GM19397 (cell line): ENCODE results near the gene MYOZ3.

Experiments used
- ATAC-seq: cut with Tn5 transposase; IDR thresholded peaks from one replicate; pipeline ENCODE4 v1.9.1; 2021; ENCODE audit warnings: mild to moderate bottlenecking, moderate library complexity; ENCODE audit not compliant: unreplicated experiment

The MYOZ3 gene

DNA sequence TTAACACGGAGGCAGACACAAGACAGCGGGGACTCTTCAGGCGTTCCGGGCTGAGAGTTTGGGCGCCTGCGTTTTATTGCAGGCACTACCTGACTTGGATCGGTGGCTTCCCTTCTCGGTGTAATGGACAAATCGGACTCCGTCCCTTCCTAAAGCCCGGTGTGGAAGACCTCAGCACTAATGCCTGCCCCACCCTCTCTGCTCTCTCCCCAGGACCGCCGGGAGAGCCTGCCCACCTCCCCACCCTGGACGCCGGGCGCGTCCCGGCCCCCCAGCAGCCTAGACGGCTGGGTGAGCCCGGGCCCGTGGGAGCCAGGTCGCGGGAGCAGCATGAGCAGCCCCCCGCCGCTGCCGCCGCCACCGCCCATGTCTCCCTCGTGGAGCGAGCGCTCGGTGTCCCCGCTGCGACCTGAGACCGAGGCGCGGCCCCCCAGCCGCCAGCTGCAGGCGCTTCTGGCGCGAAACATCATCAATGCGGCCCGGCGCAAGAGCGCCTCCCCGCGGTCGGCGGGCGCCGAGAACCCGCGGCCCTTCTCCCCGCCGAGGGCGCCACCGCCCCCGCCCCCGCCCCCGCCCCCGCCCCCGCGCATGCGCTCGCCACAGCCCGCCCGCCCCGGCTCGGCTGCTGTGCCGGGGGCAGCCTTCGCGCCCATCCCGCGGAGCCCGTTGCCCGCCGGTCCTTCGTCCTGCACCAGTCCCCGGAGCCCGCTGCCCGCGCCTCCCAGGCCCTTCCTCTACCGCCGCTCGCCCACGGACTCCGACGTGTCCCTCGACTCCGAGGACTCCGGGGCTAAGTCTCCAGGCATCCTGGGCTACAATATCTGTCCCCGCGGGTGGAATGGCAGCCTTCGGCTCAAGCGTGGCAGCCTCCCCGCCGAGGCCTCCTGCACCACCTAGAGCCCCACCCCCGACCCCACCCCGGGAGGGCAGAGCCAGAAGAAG lies 4.6 kb upstream of the MYOZ3 start:
- ATAC-seq: peak; percentile 80

DNA sequence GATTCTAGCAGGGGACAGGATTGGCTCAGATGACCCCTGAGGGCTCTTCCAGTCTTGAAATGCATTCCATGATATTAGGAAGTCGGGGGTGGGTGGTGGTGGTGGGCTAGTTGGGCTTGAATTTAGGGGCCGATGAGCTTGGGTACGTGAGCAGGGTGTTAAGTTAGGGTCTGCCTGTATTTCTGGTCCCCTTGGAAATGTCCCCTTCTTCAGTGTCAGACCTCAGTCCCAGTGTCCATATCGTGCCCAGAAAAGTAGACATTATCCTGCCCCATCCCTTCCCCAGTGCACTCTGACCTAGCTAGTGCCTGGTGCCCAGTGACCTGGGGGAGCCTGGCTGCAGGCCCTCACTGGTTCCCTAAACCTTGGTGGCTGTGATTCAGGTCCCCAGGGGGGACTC lies 2.9 kb upstream of the MYOZ3 start:
- ATAC-seq: no peak

DNA sequence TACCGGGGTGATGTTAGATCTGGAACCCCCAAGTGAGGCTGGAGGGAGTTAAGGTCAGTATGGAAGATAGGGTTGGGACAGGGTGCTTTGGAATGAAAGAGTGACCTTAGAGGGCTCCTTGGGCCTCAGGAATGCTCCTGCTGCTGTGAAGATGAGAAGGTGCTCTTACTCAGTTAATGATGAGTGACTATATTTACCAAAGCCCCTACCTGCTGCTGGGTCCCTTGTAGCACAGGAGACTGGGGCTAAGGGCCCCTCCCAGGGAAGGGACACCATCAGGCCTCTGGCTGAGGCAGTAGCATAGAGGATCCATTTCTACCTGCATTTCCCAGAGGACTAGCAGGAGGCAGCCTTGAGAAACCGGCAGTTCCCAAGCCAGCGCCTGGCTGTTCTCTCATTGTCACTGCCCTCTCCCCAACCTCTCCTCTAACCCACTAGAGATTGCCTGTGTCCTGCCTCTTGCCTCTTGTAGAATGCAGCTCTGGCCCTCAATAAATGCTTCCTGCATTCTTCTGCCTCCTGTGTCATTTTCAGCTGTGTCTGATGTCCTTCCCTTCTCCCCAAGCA lies 2.3 kb upstream of the MYOZ3 start:
- no peak for ATAC-seq

DNA sequence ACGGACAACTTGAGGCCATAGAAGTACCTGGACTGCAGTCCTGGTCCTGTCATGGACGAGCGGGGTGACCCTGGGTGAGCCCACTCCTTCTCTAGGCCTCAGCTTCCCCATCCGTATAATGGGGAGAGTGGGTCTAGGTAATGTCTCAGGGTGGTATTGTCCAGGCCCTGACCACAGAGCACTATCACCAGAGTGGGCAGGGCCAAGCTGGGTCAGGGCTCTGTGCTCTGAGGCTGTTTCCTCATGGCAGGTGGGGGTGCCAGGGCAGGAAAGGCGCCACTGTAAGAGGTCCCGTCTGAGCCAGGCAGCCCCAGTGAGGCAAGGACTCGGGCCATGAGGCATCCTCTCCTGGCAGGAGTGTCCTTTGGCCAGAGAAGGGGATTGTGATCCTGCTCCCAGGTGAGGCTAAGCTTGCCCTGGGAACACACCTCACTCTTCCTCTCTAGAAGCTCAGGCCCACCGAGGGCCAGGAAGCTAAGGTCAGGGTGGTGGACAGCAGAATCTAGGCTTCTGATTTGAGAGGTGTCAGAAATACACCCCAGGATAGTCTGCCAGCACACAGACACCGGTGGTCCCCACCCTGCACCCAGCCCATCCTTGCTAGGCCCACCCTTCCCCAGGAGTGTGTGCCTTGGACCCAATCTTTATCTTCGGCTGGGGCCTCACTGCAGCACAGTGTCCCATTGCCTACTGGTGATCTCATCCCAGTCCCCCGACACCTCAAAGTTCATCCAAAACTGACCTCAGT lies 1.5 kb upstream of the MYOZ3 start:
- ATAC-seq: no peak

DNA sequence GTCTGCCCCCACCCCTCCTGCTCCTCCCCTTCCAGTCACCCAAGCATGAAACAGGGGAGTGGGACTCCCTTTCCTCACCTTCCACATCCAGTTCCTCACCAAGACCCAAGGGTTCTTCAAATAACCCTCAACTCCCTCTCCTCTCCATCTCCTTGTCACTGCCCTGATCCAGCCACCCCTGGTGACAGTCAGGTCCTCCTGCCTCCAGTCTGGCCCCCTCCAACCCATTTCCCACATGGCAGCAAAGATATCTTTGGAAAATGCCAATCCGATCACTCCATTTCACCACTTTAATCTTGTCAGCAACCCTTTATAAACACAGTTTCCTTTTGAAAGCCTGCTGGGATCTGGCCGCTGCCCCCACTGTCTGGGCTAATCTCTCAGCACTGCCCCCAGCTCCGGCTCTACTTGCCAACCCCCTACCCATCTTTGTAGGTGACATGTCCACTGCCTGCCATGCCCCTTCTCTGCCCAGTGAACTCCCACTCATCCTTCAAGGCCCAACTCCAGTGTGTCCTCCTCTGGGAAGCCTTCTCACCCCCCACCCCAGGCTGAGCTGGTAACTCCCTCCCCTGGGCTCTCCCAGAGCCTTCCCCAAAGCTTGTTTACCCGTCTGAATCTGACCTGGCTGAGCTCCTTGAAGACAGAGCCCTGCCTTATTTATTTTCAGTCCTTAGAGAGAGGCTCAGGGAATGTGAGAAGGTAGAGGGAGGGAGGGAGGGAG lies 781 bp upstream of the MYOZ3 start:
- no peak for ATAC-seq

DNA sequence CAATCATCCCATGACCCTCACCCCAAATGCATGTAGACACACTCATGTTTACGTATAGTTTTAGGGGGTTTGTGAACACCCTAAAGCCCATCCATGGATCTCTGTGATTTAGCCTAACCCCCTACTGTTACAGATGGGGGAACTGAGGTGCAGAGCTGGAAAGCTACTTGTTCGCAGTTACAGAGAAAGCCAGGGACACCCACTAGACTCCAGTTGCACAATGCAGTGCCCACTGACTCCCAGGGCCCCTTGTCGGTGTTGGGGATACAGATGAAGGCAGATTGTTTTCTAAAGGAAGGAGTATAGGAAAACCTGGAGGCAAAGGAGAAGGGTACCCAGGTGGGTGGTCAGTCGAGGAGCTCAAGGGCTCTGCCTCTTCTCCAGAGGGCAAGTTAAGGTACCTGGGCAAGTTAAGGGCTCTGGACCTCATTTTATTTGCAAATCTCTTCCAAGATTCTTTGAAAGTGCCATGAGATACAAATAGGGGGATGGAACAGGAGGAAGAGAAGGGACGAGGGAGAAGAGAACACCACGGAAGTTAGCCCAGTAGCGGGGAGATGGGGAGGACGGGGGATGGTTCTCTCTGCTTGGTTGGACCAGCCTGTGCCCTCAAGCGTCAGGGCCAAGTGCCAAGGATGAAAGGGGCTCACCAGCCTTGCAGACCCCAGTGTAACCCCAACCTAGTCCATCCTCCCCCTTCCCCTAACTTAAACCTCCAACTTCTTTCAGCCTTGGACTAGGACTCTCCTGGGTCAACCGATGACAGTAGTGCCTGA lies 958 bp downstream of the MYOZ3 start:
- no peak for ATAC-seq

DNA sequence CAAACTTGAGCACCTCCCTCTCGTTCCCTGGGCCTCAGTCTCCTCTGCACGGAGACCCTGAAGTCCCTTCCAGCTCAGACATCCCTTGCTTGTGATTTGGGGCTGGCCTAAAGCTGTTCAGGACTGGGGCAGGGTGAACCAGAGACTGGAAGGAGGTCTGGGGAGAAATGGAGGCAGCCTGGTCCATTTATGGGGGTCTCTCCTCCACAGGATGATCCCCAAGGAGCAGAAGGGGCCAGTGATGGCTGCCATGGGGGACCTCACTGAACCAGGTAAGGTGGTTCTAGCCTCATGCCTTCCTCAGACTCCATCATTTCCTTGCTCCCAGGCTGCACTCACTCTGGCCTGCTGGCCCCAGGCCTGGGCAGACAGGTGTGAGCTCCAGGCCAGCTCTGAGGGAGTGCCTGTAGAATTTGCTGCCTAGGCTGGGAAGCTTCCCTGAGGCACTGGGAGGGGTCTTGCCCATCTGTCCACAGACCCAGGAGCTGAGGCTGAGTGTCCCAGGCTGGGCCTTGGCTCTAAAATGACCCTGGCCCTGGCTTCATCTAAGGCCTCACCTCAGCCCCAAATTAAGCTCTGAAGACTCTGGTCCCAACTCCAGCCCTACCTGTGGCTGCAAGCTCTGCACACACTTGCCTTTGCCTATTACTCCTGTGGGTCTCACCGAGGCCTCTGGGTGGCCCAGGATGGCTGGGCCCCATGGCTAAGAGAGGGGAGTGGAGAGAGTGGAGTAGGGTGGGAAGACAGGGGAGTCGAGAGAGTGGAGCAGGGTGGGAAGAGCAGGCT lies 1.9 kb downstream of the MYOZ3 start:
- no peak for ATAC-seq

DNA sequence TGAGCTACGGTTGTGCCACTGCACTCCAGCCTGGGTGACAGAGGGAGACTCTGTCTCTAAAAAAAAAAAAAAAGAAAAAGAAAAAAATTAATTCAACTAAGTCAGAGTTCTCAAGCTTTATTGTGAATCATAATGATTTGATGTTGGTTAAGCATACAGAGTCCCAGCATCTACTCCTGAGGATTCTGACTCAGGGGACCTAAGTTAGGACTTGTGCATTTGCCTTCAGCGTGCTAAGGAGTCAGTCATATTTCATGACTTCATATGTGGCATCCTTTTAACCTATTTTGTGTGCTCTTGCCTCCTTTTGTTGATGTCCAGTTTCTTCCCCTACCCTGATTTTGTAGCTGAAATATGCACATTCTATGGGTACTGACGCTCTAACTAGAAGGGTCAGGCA lies 2.9 kb downstream of the MYOZ3 start:
- ATAC-seq: no peak

DNA sequence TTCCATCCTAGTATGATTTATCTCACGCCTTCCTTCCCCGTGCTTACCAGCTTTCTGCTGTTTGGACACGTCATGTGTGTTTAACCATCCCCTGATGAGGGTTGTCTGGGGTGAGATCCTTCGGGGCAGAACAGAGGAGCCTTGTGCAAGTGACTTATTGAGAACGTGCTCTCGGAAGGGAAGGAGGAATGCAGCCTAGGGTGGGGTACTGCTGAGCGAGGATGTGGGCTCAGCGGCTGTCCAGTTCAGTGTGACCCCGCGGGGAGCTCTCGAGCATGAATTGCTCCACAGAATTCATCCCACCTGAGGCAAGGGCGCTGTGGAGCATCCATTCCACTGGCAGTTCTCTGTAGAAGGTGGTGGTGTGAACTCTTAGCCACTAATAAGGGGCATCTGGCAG lies 4.0 kb downstream of the MYOZ3 start:
- no peak for ATAC-seq

DNA sequence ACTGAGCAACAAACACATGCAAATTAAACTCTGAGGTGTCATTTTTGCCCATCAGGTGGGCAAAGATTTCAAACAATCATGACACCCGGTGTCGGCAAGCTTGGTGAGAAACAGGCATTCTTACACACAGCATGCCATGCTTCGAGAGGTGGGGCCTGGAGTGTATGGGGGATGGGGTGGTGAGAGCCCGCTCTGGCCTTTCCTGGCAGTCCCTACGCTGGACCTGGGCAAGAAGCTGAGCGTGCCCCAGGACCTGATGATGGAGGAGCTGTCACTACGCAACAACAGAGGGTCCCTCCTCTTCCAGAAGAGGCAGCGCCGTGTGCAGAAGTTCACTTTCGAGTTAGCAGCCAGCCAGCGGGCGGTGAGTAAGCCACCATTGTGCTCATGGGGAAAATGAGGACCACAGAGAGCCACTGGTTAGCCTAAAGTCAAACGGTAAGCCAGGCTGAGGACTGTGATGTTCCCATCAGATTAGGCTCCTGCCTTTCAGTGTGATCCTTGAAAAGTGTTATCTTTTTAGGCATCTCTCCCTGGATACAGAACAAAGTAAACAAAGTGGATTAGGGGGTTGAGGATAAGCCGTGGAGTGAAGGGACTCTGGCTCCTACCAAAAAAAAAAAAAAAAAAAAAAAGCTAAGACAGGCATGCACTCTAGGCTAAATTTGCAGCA lies 9.4 kb downstream of the MYOZ3 start:
- no peak for ATAC-seq

DNA sequence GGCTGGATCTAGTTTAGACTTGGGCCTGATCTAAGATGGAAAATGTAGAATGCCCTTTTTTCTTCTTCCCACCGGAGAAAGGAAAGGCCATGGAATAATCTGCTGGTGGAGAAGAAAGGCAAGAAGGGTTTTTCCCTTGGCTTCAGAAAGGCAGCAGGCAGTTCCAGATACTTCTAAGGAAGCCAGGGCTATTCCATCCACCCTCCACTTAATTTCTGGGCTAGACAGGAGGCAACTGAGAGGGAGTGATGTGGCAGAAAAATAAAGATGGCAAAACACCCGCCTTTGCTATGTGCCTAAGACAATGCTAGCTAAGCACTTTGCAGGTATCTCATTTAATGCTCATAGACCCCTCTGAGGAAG lies 9.9 kb downstream of the MYOZ3 start:
- ATAC-seq: no peak

DNA sequence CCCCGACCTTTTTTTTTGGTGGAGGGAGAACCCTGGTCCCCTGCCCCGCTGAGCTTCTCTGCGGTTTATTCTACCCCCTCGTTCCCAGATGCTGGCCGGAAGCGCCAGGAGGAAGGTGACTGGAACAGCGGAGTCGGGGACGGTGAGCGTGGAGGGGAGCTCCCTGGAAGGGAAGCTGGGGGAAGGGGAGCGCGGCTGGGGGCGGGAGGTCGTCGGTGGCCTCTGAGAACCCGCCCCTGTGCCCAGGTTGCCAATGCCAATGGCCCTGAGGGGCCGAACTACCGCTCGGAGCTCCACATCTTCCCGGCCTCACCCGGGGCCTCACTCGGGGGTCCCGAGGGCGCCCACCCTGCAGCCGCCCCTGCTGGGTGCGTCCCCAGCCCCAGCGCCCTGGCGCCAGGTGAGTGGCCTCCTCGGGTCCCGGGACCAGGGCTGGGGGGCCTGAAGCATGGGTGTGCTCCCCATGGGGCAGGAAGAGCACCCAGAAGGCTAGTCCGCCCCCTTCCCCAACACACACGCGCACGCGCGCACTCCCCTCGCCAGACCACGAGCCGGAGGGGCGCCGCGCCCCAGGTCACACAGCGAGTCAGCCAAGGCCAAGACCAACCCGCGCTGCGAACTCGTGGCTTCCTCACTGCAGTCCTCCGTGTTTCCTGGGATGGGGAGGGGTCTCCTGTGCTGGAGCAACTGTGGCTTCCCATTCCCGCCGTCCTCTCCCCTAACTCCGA lies 10.6 kb downstream of the MYOZ3 start:
- ATAC-seq: no peak

DNA sequence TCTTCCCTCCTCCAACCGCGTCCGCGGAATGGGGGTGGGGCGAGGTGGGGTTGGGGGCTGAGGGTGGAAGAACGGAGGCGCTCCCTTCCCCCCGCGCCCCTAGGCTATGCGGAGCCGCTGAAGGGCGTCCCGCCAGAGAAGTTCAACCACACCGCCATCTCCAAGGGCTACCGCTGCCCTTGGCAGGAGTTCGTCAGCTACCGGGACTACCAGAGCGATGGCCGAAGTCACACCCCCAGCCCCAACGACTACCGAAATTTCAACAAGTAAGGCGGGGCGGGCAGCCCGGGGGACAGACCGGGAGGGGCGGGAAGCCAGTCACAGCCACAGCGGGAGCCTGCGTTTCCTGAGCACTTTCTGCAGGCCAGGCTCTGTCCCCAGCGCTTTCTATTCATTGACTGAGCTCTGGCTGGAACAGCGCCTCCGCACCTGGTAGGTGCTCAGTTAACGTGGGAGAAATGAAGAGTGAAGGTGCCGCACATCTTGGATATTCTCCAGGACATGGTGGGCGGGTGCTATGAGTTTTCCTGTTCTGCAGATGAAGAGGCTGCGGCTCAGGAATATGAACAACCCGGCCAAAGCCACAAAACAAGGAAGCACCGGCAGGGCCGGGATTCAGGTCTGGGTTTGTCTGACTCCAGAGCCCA lies 11.3 kb downstream of the MYOZ3 start:
- no peak for ATAC-seq

DNA sequence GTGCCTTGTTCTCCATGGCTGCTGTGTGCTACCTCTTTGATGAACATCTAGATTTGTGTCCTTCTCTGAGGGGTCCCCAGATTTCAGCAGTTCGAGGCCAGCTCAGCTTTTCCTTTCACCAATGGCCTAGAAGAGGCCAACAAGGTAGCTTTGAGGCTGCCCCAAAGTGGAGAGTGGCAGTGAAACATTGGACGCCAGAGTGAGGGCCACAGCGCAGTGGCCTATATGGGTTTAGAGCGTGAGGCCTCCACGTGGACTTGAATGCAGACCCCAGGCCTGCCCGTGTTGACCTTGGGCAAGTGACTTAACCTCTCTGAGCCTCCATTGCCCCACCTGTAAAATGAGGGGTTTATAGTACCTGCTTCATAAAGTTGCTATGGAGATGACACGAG lies 11.8 kb downstream of the MYOZ3 start:
- ATAC-seq: no peak

DNA sequence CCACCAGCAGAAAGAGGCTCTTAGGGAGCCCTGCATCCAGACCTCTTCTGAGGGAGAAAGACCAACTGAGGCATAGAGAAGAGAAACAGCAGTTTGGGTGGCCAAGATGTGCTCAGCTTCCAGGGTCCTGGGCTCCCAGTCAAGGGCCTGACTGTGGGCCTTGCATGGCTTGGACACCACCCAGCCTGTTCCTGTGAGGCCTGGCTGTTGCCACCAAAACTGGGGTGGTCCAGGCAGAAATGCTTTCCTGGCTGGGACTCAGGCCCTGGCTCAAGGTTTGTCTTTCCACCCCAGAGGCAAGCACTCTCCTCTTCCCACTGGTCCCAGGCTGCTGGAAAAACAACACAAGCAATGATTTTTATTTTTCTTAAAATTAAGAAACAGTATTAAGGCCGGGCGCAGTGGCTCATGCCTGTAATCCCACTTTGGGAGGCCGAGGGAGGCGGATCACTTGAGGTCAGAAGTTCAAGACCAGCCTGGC lies 13.3 kb downstream of the MYOZ3 start:
- ATAC-seq: no peak

DNA sequence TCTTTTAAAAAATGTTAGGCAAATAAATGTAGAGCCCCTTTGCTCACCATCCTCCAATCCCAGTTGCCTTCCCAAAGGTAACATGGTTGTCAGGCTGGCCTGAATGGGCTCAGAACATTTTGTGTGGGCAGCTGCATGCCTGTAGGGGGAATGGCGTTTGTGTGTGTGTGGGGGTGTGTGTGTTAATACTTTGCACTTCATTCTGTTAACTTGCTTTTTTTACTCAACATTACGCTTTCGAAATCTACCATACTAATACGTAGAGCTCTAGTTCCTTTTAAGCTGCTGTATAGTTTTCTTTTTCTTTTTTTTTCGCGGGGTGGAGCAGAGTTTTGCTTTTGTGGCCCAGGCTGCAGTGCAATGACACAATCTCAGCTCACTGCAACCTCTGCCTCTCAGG lies 14.0 kb downstream of the MYOZ3 start:
- ATAC-seq: no peak

DNA sequence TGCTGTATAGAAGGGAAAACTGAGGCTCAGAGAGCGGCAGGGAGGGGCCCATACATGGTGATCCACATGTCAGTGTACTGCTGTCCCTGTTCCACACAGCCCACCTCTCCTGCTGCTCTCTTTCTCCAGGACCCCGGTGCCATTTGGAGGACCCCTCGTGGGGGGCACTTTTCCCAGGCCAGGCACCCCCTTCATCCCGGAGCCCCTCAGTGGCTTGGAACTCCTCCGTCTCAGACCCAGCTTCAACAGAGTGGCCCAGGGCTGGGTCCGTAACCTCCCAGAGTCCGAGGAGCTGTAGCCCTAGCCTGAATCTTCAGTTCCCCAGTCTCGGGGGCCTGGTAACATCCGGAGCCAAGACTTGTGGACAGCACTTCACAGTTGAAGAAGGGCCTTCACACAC lies 15.5 kb downstream of the MYOZ3 start:
- no peak for ATAC-seq

DNA sequence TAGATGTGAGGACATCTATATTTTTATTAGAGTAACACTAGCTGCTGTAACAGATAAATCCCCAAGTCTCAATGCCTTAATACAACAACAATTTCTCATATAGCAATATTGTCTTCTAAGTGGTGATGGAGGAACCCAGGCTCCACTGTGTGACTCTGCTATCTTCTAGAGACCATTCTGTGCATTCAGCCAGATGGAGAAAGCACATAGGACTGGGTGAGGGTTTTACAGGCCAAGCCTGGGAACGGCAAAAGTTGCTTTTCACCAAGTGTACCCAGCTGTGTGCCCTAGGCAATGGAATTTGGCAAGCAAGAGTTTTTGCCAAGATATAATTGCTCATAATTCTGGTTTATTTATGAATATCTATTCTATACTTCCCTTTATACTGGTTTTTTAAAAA lies 28.1 kb downstream of the MYOZ3 start:
- no peak for ATAC-seq
